Amniotic stem cell (primary cell): ENCODE data around the gene PHACTR1.
A peak's percentile ranks its signal among the peaks of the same experiment; 100 is the strongest.
"Not testable (repeated sequence)": the region's sequence is repeated elsewhere in the genome, so short reads cannot be mapped to it uniquely, and the experiment has no call there.

Source experiments
- DNase-seq: peaks from one replicate; lab custom pipeline; 2025; lab: John Stamatoyannopoulos, UW

The PHACTR1 gene

DNA sequence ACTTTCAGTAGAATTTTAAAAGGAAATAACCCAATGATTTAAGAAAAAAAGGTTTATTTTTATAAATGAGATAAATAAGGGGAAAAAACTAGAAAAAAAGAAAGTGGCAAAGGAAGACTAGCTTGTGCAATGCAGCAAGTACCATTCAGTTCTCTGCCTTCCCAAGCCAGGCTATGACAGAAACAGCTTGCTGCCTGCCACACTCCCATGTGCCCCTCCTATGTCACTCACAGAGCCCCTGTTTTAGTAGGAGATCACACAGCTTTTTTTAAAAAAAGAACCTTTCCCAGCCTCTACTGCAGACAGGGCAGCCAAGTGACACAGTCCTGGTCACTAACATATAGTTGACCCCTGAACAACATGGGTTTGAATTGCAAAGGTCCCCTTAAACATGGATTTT lies 598.2 kb downstream of the PHACTR1 start:
- no peak for DNase-seq

DNA sequence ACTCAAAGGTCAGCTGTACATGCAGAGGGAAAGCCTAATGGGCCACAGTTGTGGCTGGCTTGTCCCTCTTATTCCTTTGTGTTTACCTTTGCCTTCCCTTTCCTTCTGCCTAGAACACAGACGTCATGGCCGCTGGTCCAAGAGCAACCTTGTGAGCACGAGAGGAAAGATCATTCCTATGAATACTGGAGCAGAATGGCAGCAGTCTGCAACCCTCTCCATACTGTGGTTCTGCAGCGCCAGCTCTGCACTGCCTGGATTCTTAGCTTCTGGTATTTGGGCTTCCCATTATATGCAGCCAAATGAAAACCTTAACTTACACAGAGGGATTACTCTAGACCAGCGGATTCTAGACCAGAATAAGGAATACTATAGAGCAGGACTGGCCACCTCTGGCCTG lies 599.3 kb downstream of the PHACTR1 start:
- no peak for DNase-seq

DNA sequence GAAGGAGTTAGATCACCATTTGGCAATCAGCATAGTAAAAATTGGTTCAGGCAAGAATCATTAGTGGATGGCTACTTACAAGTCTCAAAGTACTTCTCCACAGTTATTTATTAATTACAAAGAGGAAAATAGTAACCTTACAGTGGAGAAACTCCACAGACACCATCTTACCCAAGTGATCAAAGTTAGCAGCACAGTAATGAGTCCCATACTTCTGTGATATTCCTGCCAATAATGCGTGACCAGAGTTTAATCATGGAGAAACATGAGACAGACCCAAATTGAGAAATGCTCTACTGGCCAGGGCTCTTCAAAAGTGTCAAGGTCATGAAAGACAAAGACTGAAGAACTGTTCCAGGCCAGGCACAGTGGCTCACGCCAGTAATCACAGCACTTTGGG lies 602.3 kb downstream of the PHACTR1 start:
- DNase-seq, result no peak

GRCh38 chr6:13319891-13320564 lies 603.5 kb downstream of the PHACTR1 start:
- DNase-seq, result no peak

DNA sequence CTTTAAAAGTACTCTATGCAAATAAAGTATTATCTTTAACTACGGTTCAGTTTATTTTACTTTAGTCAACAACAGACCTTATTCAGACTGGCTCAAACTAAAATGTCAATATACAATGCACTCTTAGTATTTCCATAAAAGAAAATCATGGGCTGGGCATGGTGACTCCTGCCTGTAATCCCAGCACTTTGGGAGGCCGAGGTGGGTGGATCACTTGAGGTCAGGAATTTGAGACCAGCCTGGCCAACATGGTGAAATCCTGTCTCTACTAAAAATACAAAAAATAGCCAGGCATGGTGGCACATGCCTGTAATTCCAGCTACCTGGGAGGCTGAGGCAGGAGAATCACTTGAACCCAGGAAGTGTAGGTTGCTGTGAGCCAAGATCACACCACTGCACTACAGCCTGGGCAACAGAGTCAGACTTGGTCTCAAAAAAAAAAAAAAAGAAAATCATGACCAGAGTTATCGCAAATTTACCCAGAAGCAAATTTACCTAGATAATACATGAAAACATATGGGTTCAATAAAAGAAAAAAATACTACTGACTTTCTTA lies 609.5 kb downstream of the PHACTR1 start:
- DNase-seq, result not testable (repeated sequence)

GRCh38 chr6:13327691-13328075 lies 611.1 kb downstream of the PHACTR1 start:
- no peak for DNase-seq

GRCh38 chr6:13328076-13328874 lies 611.7 kb downstream of the PHACTR1 start, which contains the start of gene TBC1D7:
Gene TBC1D7, minus strand, starts transcription at chr6:13328537. Its CDS starts 1,639 bp downstream, at chr6:13326898.
- peak; percentile 86 for DNase-seq

- DNase-seq, result no peak
Observed at GRCh38 chr6:13328875-13329183, 612.3 kb downstream of the PHACTR1 start.

- DNase-seq, result no peak
Observed at GRCh38 chr6:13331516-13332348, 615.2 kb downstream of the PHACTR1 start.

- no peak for DNase-seq
Observed at GRCh38 chr6:13332349-13332706, 615.8 kb downstream of the PHACTR1 start.

GRCh38 chr6:13334953-13335352 lies 618.4 kb downstream of the PHACTR1 start:
- DNase-seq, result no peak

DNA sequence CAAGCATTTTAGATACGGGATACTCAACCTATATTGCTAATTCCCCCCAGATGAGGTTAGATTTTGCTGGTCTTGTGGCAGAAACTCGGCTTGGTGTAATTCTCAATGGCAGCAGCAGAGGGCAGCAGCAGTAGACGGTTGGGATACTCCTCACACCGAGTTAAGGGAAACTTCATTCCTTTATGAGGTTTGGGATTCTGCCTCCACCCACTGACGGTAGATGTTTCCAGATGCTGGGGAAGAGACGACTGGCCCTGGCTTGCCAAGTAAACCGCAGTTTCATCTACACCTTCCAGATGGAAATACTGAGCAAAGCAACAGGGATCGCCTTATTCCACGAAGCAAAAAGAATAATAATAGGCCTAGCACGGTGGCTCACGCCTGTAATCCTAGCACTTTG lies 620.0 kb downstream of the PHACTR1 start:
- peak; percentile 34 for DNase-seq

DNA sequence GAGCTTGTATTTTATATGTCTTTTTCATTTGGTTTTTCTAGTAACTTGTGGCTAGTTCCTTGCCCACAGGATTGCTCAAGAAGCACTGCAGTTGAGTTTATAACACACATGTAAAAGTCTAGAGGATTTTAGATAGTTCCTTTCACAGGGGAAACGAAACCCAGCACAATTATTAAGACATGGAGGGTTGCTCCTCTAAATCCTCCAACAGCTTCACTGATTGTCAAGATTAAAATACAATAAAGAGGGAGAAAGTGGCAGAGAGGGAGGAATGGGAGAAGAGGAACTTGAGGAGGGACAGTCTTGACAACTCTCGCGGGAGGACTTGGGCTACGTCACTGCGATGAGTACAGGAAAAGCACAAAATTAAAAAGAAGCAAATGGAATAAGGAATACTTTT lies 621.5 kb downstream of the PHACTR1 start:
- no peak for DNase-seq
